ENCODE data around the gene CCN6. TPM values are rescaled to one million over a fixed set of nuclear protein-coding genes. Genes with fewer than 3 reads are reported as not detected.

CCN6 gene
- total RNA-seq, 1 donor from 2014 or later, result not detected

DNA sequence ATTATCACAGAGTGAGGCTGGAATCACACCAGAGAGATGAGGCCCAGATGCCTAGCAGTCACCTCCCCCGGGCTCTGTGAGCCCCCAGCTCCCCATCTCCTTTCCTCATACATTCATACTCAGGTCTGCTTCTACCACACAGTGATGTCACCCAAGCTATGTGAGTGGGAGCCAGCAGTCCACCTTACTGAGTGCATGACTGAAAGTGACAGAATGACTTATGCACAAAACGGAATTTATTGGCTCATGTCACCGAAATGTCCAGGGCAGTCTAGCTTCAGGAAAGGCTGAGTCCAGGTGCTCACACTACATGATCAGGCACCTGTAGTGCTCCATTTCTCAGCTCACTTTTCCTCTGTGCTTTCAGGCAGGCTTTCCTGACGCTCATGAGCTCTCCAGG lies 36.7 kb upstream of the CCN6 start:
- Histone ChIP-seq H3K27ac (no peak overlapping the region), H3K4me3 (no peak overlapping the region), H3K36me3 (no peaks in the 10 kb centered on the region), H3K27me3 (no peaks in the 10 kb centered on the region), H3K4me1 (peaks cover 26% of the 10 kb centered on the region), H3K9me3 (no peaks in the 10 kb centered on the region)
- DNase-seq (no peak), ATAC-seq (no peak)
- TF ChIP-seq, protein P1, sequence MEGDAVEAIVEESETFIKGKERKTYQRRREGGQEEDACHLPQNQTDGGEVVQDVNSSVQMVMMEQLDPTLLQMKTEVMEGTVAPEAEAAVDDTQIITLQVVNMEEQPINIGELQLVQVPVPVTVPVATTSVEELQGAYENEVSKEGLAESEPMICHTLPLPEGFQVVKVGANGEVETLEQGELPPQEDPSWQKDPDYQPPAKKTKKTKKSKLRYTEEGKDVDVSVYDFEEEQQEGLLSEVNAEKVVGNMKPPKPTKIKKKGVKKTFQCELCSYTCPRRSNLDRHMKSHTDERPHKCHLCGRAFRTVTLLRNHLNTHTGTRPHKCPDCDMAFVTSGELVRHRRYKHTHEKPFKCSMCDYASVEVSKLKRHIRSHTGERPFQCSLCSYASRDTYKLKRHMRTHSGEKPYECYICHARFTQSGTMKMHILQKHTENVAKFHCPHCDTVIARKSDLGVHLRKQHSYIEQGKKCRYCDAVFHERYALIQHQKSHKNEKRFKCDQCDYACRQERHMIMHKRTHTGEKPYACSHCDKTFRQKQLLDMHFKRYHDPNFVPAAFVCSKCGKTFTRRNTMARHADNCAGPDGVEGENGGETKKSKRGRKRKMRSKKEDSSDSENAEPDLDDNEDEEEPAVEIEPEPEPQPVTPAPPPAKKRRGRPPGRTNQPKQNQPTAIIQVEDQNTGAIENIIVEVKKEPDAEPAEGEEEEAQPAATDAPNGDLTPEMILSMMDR (IDR thresholded peaks at IDR 0.05), result no peak
- intact Hi-C loops (cut with DNase I), result no loop called here

DNA sequence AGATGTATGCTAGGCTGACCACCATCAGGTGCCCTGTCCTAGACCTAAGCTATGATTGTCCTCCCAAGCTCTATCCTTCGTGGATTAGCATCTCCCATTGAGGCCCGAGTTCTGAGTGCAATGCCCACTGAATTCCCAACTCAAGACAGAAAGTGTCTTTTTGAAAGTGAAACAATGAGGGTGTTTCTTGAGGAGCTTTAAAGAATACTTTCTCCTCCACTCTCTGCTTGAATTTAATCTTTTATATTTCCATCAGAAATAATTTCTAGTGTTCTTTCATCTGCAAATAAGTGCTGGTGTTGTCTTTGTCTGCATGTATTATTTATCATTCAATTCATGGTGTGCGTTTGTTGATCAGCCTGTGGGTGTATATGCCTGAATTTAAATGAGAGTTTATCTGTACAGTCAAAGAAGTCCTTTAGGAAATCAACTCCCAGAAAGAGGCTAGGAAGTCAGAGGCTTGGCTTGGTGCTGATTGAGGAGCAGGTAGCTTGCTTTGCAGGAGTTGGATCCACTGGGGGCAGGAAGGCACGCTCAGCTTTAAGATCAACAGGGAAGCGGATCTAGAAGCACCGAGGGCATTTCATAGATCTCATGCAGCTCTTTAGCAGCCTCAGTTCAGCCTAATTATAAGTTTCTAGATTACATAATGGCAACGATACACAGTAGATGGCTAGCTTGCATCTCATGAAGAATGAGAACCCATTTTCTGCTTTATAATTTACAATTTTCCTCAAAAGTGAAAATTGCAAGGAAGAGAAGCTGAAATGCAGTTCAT lies 36.0 kb upstream of the CCN6 start:
- ATAC-seq (no peak), DNase-seq (no peak)
- no peaks in the 10 kb centered on the region for H3K9me3 ChIP-seq
- no peaks in the 10 kb centered on the region for H3K36me3 ChIP-seq
- TF ChIP-seq, protein P1 (IDR thresholded peaks at IDR 0.05), result no peak
- peaks cover 26% of the 10 kb centered on the region for H3K4me1 ChIP-seq
- H3K27ac ChIP-seq, result no peak overlapping the region
- H3K27me3 ChIP-seq, result no peaks in the 10 kb centered on the region
- intact Hi-C loops (cut with DNase I), result no loop called here
- no peak overlapping the region for H3K4me3 ChIP-seq

DNA sequence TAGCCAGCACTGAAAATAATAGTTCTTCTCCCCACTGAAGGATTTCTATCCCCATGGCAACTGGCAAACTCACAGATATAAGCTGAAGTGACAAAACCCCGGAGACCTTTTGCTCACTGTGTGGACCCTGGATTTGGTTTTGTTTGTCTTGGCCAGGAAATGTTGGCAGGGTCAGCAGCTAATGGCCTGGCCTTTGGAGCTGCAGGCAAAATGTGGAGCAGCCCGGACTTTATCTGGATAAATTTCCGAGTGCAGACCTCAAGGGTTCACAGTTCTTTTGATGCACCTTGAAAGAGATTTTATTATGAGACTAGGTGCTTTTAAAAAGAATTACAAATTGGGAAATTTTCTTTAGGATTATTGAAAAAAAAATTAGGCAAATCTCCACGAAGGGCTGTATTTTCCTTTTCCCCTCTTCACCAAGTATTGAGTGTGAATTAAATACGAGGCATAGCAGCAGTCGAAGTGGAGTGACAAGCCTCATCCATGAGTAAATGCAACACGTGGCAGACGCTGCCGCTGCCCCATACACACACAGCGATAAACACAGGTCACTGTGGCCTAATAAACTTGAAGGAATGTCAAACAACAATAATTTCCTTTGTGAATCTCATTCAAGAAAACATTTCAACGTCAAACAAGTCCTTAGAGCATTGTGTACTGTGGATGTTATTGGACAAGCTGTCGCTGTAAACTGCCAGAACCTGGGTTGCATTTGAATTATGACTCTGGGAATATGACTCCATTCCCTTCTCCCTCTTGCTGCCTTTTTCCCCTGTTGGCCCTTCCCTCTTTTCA lies 35.1 kb upstream of the CCN6 start:
- DNase-seq (no peak), ATAC-seq (no peak)
- no peaks in the 10 kb centered on the region for H3K9me3 ChIP-seq
- TF ChIP-seq, protein P1 (IDR thresholded peaks at IDR 0.05), result no peak
- no peaks in the 10 kb centered on the region for H3K36me3 ChIP-seq
- intact Hi-C loops (cut with DNase I), result no loop called here
- H3K27ac ChIP-seq, result no peak overlapping the region
- H3K4me3 ChIP-seq, result no peak overlapping the region
- peaks cover 26% of the 10 kb centered on the region for H3K4me1 ChIP-seq
- no peaks in the 10 kb centered on the region for H3K27me3 ChIP-seq

DNA sequence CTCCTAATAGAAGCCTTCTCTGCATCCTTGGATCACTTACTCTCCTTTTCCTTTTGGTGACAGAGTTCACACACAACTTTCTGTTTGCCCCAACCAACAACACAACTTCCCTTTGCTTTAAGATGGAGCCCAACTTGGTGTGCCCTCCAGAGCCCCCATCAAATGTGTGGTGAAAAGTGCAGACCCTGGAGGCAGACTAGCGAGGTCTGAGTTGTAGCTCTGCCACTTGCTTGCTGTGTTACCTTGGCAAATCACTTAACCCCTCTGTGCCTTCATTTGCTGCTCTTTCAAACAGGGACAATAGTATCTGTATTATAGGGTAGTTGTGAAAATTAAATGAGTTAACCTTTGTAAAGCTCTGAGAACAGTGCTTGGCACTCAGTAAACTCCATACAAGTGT lies 34.3 kb upstream of the CCN6 start:
- H3K27ac ChIP-seq, result no peak overlapping the region
- intact Hi-C loops (cut with DNase I), result no loop called here

DNA sequence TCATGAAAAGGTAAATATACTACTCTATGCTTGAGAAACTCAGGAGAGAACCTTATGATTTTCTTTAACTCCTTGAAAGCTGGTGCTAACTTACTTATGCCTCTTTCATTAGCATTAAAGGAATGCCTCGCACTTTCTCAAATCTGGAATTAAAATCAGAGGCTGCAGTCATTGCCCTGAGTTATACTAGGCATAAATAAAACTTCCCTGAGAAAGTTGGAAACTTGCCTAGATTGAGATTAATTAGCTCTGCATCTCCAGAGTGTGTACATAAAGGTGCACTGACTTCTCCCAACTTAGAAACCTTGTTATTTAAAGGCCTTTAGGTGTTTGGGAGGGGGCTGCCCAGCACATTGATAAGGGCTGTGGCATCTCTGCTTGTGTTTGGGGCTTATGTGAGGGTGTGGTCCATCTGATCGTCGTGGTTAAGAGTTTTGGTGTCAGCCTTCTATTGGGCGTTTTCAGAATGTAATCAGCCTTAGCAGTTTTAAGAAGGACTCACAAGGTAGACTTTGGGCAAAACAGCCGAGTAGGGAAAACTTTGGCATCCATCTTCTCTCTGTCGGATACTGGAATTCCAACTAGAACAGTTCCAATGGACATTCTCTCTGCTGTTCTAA lies 32.1 kb upstream of the CCN6 start:
- ATAC-seq (no peak), DNase-seq (no peak)
- intact Hi-C loops (cut with DNase I), result no loop called here
- H3K4me3 ChIP-seq, result no peak overlapping the region
- H3K27ac ChIP-seq, result no peak overlapping the region
- no peaks in the 10 kb centered on the region for H3K27me3 ChIP-seq
- no peaks in the 10 kb centered on the region for H3K36me3 ChIP-seq
- peaks cover 18% of the 10 kb centered on the region for H3K4me1 ChIP-seq
- TF ChIP-seq, protein P1 (IDR thresholded peaks at IDR 0.05), result no peak
- no peaks in the 10 kb centered on the region for H3K9me3 ChIP-seq

More for the DNA sequence above, 34.3 kb upstream of the CCN6 start:
- TF ChIP-seq, protein P1 (IDR thresholded peaks at IDR 0.05), result no peak
- Histone ChIP-seq H3K9me3 (no peaks in the 10 kb centered on the region), H3K36me3 (no peaks in the 10 kb centered on the region), H3K4me1 (peaks cover 23% of the 10 kb centered on the region), H3K4me3 (no peak overlapping the region), H3K27me3 (no peaks in the 10 kb centered on the region)
- ATAC-seq (no peak), DNase-seq (no peak)
